Natural killer cell (primary cell): ENCODE measurements around the gene NR5A1. TPM values are rescaled to one million over a fixed set of nuclear protein-coding genes. Genes with fewer than 3 reads are reported as not detected.

Experiments used
- ATAC-seq, 3 donors: fragments of 150-1000 bp in 2 of 3; fragments of 200-7000 bp in 1 of 3; cut with Tn5 transposase; 1 replicate in 1 of 3; 2 replicates in 2 of 3; pipeline ENCODE4 v1.10.0; 2021; ENCODE audit warnings: mild to moderate bottlenecking in 2 of 3, moderate library complexity in 2 of 3
- DNase-seq, 2 donors: peaks; one replicate each; pipeline versions ENCODE4 v3.0.0 to v3.0.0-alpha.2; 2013 to 2021; ENCODE audit warnings: mixed read lengths in 1 of 2
- H3K27ac ChIP-seq: one replicate; pipeline ENCODE4 v1.5.1; 2013; ENCODE audit warnings: mild to moderate bottlenecking, low read length
- H3K27me3 ChIP-seq: one replicate; pipeline ENCODE4 v1.6.1; 2013; ENCODE audit warnings: low read length; ENCODE audit not compliant: control insufficient read depth, insufficient read depth
- H3K36me3 ChIP-seq: one replicate; pipeline ENCODE4 v1.6.1; 2013; ENCODE audit warnings: low read length; ENCODE audit not compliant: control insufficient read depth, insufficient read depth
- H3K4me1 ChIP-seq: one replicate; pipeline ENCODE4 v1.6.1; 2013; ENCODE audit warnings: low read length; ENCODE audit not compliant: control insufficient read depth, insufficient read depth
- H3K4me3 ChIP-seq: one replicate; pipeline ENCODE4 v1.5.1; 2013; ENCODE audit warnings: low read length
- H3K9me3 ChIP-seq: one replicate; pipeline ENCODE4 v1.6.1; 2013; ENCODE audit warnings: low read length; ENCODE audit not compliant: control insufficient read depth, insufficient read depth
- H3K27ac Mint-ChIP-seq, 2 donors: one replicate each; pipeline ENCODE4 v1.8.0; 2022; ENCODE audit warnings: mild to moderate bottlenecking in 2 of 2, mixed read lengths in 2 of 2, moderate library complexity in 1 of 2
- H3K27me3 Mint-ChIP-seq, 2 donors: one replicate each; pipeline ENCODE4 v1.8.0; 2022; ENCODE audit warnings: low read depth in 2 of 2, mixed read lengths in 2 of 2
- H3K36me3 Mint-ChIP-seq: one replicate; pipeline ENCODE4 v1.8.0; 2022; ENCODE audit warnings: mixed read lengths
- H3K4me1 Mint-ChIP-seq, 2 donors: one replicate each; pipeline ENCODE4 v1.8.0; 2022; ENCODE audit warnings: mixed read lengths in 2 of 2
- H3K4me3 Mint-ChIP-seq: one replicate; pipeline ENCODE4 v1.8.0; 2022; ENCODE audit warnings: mild to moderate bottlenecking, moderate library complexity, mixed read lengths
- H3K9me3 Mint-ChIP-seq, 2 donors: one replicate each; pipeline ENCODE4 v1.8.0; 2022; ENCODE audit warnings: mixed read lengths in 2 of 2
- CTCF ChIP-seq: fragments of 200-600 bp; IDR thresholded peaks from one replicate; pipeline ENCODE4 v1.8.0; 2022; ENCODE audit warnings: antibody characterized with exemption
- WGBS: methylation state at CpG from one replicate; pipeline ENCODE4 v1.1.7; 2013; ENCODE audit warnings: missing lambda C conversion rate; ENCODE audit not compliant: insufficient coverage; 5-methylcytosine and 5-hydroxymethylcytosine counted together
- intact Hi-C: fragments of 100-400 bp; cut with micrococcal nuclease; formaldehyde crosslinking; loops from one replicate; pipeline ENCODE4 v1.14.2; 2022
- total RNA-seq, 4 donors: library from RNA; stranded (reverse); fragments of 120-200 nt in 1 of 4; gene quantifications; one replicate each; pipeline versions ENCODE4 v1.2.3 to v1.2.4, GENCODE V29; 2013 to 2022

Gene NR5A1
- total RNA-seq, 3 donors from 2014 or later (not counting 1 experiment from before 2014, with no cell fraction given), result not detected

GRCh38 chr9:124514125-124514524, 6.9 kb upstream of the NR5A1 start:
- ATAC-seq, result no peak
- Mint-ChIP-seq H3K4me1 (no peaks in the 10 kb centered on the region), H3K4me3 (no peak overlapping the region), H3K36me3 (no peaks in the 10 kb centered on the region), H3K9me3 (no peaks in the 10 kb centered on the region), H3K27ac (no peak overlapping the region), H3K27me3 (peaks cover 0 to 9% of the 10 kb centered on the region in 2 donors)
- no peaks in the 10 kb centered on the region for H3K36me3 ChIP-seq
- H3K27ac ChIP-seq, result no peak overlapping the region
- H3K4me1 ChIP-seq, result no peaks in the 10 kb centered on the region
- intact Hi-C loops, result no loop called here
- DNase-seq, result no peak
- H3K9me3 ChIP-seq, result no peaks in the 10 kb centered on the region
- no peaks in the 10 kb centered on the region for H3K27me3 ChIP-seq
- H3K4me3 ChIP-seq, result no peak overlapping the region
- TF ChIP-seq CTCF, result no peak
- WGBS, result 82% methylated on average over 4 of the region's 4 CpGs

- H3K4me1 ChIP-seq, result no peaks in the 10 kb centered on the region
- intact Hi-C loops, result no loop called here
- TF ChIP-seq CTCF, result no peak
- DNase-seq (no peak), ATAC-seq (no peak)
- 28% methylated on average over 5 of the region's 5 CpGs for WGBS
- Mint-ChIP-seq H3K4me3 (no peak overlapping the region), H3K27me3 (peaks cover 0 to 8% of the 10 kb centered on the region in 2 donors), H3K4me1 (no peaks in the 10 kb centered on the region), H3K36me3 (no peaks in the 10 kb centered on the region), H3K9me3 (no peaks in the 10 kb centered on the region), H3K27ac (no peak overlapping the region)
- H3K36me3 ChIP-seq, result no peaks in the 10 kb centered on the region
- H3K27ac ChIP-seq, result no peak overlapping the region
- H3K4me3 ChIP-seq, result no peak overlapping the region
- no peaks in the 10 kb centered on the region for H3K27me3 ChIP-seq
- H3K9me3 ChIP-seq, result no peaks in the 10 kb centered on the region
Observed at GRCh38 chr9:124513376-124513994, 6.3 kb upstream of the NR5A1 start.

- H3K27ac Mint-ChIP-seq, result no peak overlapping the region
- no peak overlapping the region for H3K27ac ChIP-seq
- no peaks in the 10 kb centered on the region for H3K36me3 ChIP-seq
- no peaks in the 10 kb centered on the region for H3K4me1 ChIP-seq
- DNase-seq (no peak), ATAC-seq (no peak)
- TF ChIP-seq CTCF, result no peak
- H3K36me3 Mint-ChIP-seq, result no peaks in the 10 kb centered on the region
- H3K9me3 ChIP-seq, result no peaks in the 10 kb centered on the region
- no peaks in the 10 kb centered on the region for H3K9me3 Mint-ChIP-seq
- WGBS, result 73% methylated on average over 9 of the region's 9 CpGs
- no peak overlapping the region for H3K4me3 Mint-ChIP-seq
- H3K4me3 ChIP-seq, result no peak overlapping the region
- intact Hi-C loops, result no loop called here
- H3K4me1 Mint-ChIP-seq, result no peaks in the 10 kb centered on the region
- H3K27me3 Mint-ChIP-seq, result peaks cover 0 to 8% of the 10 kb centered on the region in 2 donors
- no peaks in the 10 kb centered on the region for H3K27me3 ChIP-seq
Observed at GRCh38 chr9:124512806-124513204, 5.6 kb upstream of the NR5A1 start.
